ENCODE data around the gene FANCI. TPM values are rescaled to one million over a fixed set of nuclear protein-coding genes. Genes with fewer than 3 reads are reported as not detected.

FANCI gene
- total RNA-seq, 1 donor from 2014 or later, result 7.8 TPM

DNA sequence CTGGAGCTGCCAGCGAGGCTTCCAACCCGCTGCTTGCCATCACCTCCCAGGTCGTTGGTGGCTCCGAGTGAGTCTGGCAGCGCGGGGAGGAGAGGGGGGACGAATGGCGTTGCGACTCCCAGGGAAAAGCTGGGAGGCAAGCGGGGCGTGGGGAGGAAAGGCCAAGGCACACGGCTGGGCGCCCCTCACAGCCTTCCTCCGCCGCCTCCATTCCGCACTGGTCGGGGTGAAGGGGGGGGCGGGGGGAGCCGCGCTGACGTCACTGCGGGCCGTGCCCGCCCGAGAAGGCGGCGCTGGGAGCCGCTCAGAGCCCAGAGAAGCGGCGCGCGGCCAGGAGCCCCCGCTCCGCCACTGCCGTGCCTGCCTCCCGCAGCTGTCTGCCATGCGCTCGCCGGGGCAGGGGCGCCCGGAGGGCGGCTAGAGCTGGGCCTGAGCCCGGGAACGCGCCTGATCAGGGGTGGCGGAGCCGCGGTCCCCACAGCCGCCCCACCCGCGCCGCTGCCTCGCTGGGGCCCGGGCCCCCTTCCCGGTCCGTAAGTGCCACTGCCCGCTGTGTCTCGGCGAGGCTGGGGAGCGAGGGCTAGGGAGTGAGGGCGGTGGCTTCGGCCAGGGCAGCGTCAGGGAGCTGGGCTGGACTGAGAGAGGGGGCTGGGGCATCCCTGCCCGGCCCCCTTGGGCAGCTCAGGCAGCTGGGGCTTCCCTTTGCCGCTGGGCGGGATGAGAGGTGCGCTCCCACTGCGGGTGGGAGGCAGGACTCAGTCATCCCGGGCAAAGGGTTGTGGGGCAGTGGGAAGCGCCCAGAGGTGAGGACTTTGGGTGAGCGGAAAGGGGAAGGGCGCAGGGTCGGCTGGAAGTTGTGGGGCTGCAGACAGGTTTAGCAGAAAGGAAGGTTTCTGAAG lies 118.7 kb downstream of the FANCI start:
- TF ChIP-seq, protein P1, sequence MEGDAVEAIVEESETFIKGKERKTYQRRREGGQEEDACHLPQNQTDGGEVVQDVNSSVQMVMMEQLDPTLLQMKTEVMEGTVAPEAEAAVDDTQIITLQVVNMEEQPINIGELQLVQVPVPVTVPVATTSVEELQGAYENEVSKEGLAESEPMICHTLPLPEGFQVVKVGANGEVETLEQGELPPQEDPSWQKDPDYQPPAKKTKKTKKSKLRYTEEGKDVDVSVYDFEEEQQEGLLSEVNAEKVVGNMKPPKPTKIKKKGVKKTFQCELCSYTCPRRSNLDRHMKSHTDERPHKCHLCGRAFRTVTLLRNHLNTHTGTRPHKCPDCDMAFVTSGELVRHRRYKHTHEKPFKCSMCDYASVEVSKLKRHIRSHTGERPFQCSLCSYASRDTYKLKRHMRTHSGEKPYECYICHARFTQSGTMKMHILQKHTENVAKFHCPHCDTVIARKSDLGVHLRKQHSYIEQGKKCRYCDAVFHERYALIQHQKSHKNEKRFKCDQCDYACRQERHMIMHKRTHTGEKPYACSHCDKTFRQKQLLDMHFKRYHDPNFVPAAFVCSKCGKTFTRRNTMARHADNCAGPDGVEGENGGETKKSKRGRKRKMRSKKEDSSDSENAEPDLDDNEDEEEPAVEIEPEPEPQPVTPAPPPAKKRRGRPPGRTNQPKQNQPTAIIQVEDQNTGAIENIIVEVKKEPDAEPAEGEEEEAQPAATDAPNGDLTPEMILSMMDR (IDR thresholded peaks at IDR 0.05), result no peak
- Histone ChIP-seq H3K27ac (no peak overlapping the region), H3K4me1 (peaks cover 25% of the 10 kb centered on the region), H3K36me3 (no peaks in the 10 kb centered on the region), H3K4me3 (no peak overlapping the region), H3K9me3 (no peaks in the 10 kb centered on the region), H3K27me3 (ENCODE audit: low read depth) (peaks cover 97% of the 10 kb centered on the region)
- DNase-seq (no peak), ATAC-seq (no peak)
- intact Hi-C loops (cut with DNase I), result loop anchor here (10.0 kb wide), 1 partner anchor 72 kb away; no protein-coding TSS in a partner anchor

DNA sequence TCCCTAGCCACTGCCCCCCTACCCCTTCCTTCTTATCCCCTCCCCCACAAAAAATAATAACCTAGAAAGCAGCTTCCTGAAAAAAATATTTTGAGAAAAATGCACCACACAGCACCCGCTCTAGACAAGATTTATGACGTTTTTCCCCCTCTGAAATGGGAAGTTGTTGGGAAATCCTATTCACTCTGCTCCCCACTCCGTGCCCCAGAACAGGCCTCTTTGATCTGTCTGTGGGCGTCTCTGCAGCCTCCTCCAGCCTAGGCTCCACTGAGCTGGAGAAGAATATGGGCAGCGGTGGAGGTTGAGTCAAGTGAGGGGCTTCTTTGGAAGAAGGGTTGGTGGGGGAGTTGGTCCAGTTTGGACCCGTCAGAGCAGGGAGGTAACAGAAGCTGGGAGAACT lies 119.4 kb downstream of the FANCI start:
- Histone ChIP-seq H3K4me1 (peaks cover 32% of the 10 kb centered on the region), H3K36me3 (no peaks in the 10 kb centered on the region), H3K27ac (no peak overlapping the region), H3K4me3 (no peak overlapping the region), H3K9me3 (no peaks in the 10 kb centered on the region), H3K27me3 (ENCODE audit: low read depth) (peaks cover 97% of the 10 kb centered on the region)
- TF ChIP-seq, protein P1 (IDR thresholded peaks at IDR 0.05), result no peak
- DNase-seq, result no peak
- no peak for ATAC-seq
- intact Hi-C loops (cut with DNase I), result loop anchor here (10.0 kb wide), 1 partner anchor 72 kb away; no protein-coding TSS in a partner anchor

DNA sequence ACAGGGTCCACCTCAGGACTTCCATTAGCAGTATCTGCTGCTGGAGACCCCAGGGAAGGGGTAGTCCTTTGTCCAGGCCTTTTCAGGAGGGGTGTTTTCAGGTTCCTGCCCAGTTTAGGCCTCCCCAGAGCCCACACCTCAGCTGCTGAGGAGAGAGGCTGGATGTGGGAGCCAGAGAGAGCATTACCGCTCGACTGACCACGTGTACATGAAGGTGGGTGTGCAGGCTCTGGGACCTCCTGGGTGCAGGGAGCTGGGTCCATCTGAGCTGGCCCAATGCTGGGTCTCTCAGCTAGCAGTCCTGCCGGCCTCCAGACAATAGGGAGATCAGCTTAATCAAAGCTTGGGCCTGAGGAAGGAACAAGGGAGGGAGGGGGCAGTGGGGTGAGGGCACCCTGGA lies 120.0 kb downstream of the FANCI start:
- intact Hi-C loops (cut with DNase I), result loop anchor here (10.0 kb wide), 1 partner anchor 71 kb away; no protein-coding TSS in a partner anchor
- Histone ChIP-seq H3K4me3 (no peak overlapping the region), H3K9me3 (no peaks in the 10 kb centered on the region), H3K27me3 (ENCODE audit: low read depth) (peaks cover 100% of the 10 kb centered on the region), H3K4me1 (peaks cover 33% of the 10 kb centered on the region), H3K36me3 (no peaks in the 10 kb centered on the region), H3K27ac (no peak overlapping the region)
- DNase-seq (no peak), ATAC-seq (no peak)
- TF ChIP-seq, protein P1 (IDR thresholded peaks at IDR 0.05), result no peak

DNA sequence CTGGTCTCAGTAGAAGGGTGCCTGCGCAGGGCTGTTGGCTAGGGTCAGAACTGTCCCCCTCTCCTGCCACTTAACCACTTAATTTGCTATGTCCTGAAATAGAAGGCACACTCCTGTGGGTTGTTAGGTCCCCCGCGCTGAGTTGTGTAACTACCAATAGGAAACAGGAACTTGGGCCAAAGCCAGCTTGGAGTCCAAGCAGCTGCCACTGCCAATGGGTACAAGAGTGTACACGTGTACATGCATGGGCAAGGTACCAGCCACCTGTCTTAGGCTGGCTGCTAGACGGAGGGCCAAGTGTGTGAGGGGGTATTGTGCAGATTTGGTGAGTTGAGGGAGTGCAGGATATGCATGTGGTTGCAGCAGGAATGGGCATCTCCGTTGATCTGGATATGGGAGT lies 120.6 kb downstream of the FANCI start:
- ATAC-seq, result peak; percentile 33 to 45

DNA sequence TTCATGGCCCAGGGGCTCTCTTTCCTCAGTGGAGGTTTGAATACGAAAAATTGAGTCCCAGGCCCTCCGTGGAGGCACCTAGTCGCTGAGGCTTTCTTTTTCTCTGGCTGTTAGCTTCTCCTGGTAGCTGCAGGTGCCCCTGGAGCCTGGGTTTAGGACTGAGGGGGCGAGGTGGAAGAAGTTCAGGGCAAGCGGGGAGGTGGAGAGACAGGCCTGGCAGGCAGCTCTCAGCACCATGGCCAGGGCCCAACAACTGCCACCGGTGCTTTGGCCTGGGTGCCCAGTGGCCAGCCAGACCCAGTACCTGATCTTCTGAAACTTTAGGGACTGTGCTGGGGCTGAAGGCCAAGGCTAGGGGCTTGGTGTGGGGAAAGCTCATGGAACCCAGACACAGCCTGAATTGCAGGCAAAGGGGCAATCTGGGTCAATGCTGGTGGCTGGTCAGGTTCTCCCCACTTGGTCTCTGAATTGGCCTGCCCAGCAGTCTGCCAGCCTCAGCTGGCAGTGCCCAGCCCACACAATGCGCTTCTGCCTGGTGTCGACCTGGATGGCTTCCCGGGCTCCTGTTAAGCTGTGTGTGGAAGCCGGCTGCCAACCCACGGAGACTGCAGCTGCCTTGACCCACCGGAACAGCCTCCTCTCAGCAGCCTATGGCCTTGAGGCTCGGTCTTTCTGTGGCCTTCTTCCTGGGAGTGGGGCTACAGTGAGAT lies 121.1 kb downstream of the FANCI start:
- intact Hi-C loops (cut with DNase I), result loop anchor here (10.0 kb wide), 1 partner anchor 70 kb away; no protein-coding TSS in a partner anchor
- no peak for ATAC-seq
- Histone ChIP-seq H3K27me3 (ENCODE audit: low read depth) (peaks cover 100% of the 10 kb centered on the region), H3K36me3 (no peaks in the 10 kb centered on the region), H3K27ac (no peak overlapping the region), H3K4me1 (peaks cover 28% of the 10 kb centered on the region), H3K4me3 (no peak overlapping the region), H3K9me3 (no peaks in the 10 kb centered on the region)
- DNase-seq, result no peak
- TF ChIP-seq, protein P1 (IDR thresholded peaks at IDR 0.05), result no peak

More for the DNA sequence above, 120.6 kb downstream of the FANCI start:
- peak; percentile 61 for DNase-seq
- Histone ChIP-seq H3K27ac (no peak overlapping the region), H3K4me3 (no peak overlapping the region), H3K27me3 (ENCODE audit: low read depth) (peaks cover 100% of the 10 kb centered on the region), H3K9me3 (no peaks in the 10 kb centered on the region), H3K4me1 (peaks cover 27% of the 10 kb centered on the region), H3K36me3 (no peaks in the 10 kb centered on the region)
- intact Hi-C loops (cut with DNase I), result loop anchor here (10.0 kb wide), 1 partner anchor 70 kb away; no protein-coding TSS in a partner anchor
- TF ChIP-seq, protein P1 (IDR thresholded peaks at IDR 0.05), result no peak

All from lower lobe of right lung (tissue), 2 donors.